Measurements from ENCODE around the gene IGF2BP2. TPM values are rescaled to one million over a fixed set of nuclear protein-coding genes. Genes with fewer than 3 reads are reported as not detected.
A peak's percentile ranks its signal among the peaks of the same experiment; 100 is the strongest.
"Not testable (repeated sequence)": the region's sequence is repeated elsewhere in the genome, so short reads cannot be mapped to it uniquely, and the experiment has no call there.

IGF2BP2 gene
- total RNA-seq, 4 donors from 2014 or later: 3.0 to 13.8 (median 6.8) TPM

GRCh38 chr3:185778821-185779220 is 46.0 kb downstream of the IGF2BP2 start:
- no peak overlapping the region for H3K4me3 ChIP-seq
- no peaks in the 10 kb centered on the region for H3K36me3 ChIP-seq
- H3K9me3 ChIP-seq: no peaks in the 10 kb centered on the region
- peaks cover 0 to 4% (median 0%) of the 10 kb centered on the region in 3 donors for H3K4me1 ChIP-seq
- no peak for TF ChIP-seq CTCF (IDR thresholded peaks at IDR 0.05)
- TF ChIP-seq POLR2A (IDR thresholded peaks at IDR 0.05): no peak
- intact Hi-C loops (cut with DNase I): no loop called here
- no peak overlapping the region for H3K27ac ChIP-seq
- H3K27me3 ChIP-seq: no peaks in the 10 kb centered on the region
- 100% methylated on average over 1 of the region's 1 CpG for WGBS, 2 donors
- no peak for DNase-seq

- peaks cover 0 to 7% (median 0%) of the 10 kb centered on the region in 3 donors for H3K4me1 ChIP-seq
- TF ChIP-seq POLR2A (IDR thresholded peaks at IDR 0.05) (no peak), CTCF (IDR thresholded peaks at IDR 0.05) (no peak)
- no peak overlapping the region for H3K27ac ChIP-seq
- H3K9me3 ChIP-seq: no peaks in the 10 kb centered on the region
- DNase-seq: no peak
- no peaks in the 10 kb centered on the region for H3K27me3 ChIP-seq
- intact Hi-C loops (cut with DNase I): no loop called here
- H3K36me3 ChIP-seq: no peaks in the 10 kb centered on the region
- H3K4me3 ChIP-seq: no peak overlapping the region
- 66 to 73% methylated on average over 4 of the region's 4 CpGs for WGBS, 2 donors
Measured at GRCh38 chr3:185778094-185778493, 46.7 kb downstream of the IGF2BP2 start.

DNA sequence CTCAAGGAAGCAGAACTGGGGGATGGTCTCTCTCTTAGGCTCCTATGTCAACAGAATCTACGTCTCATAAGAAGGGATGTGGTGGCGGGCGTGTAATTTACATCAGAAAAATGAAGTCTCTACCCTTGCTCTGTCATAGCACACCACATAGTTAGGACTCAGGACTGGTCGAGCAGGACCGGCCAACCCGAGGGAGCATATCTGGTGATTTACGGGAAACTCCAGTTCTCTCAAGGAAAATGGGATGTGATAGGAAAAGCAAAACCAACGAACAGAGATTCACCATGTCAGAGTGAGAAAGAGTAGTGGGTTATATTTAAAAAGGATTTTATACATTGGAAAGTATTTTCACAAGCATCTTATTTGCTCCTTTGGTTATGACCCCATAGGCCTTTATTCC is 54.7 kb downstream of the IGF2BP2 start:
- Histone ChIP-seq H3K4me1 (peaks cover 0 to 30% (median under 1%) of the 10 kb centered on the region in 3 donors), H3K36me3 (no peaks in the 10 kb centered on the region), H3K9me3 (no peaks in the 10 kb centered on the region), H3K27me3 (peaks cover 0 to 4% (median 0%) of the 10 kb centered on the region in 4 donors), H3K27ac (no peak overlapping the region), H3K4me3 (no peak overlapping the region)
- TF ChIP-seq POLR2A (IDR thresholded peaks at IDR 0.05) (no peak), CTCF (IDR thresholded peaks at IDR 0.05) (no peak)
- intact Hi-C loops (cut with DNase I): no loop called here
- DNase-seq: no peak
- WGBS, 2 donors: 75 to 78% methylated on average over 5 to 8 of the region's 8 CpGs

DNA sequence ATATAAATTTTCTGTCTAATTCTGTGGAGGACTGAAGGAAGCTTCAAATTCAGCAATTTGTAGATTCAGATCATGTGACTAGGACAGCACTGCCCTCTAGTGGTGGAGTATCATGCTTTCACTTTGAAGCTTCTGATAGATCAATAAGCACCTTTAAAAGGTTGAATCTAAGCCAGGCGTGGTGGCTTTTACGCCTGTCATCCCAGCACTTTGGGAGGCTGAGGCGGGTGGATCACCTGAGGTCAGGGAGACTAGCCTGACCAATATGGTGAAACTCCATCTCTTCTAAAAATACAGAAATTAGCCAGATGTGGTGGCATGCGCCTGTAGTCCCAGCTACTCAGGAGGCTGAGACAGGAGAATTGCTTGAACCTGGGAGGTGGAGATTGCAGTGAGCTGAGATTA is 56.3 kb downstream of the IGF2BP2 start:
- H3K4me1 ChIP-seq: peaks cover 0 to 36% (median 3%) of the 10 kb centered on the region in 3 donors
- peak; percentile 49 to 84 (median 76) for TF ChIP-seq CTCF (IDR thresholded peaks at IDR 0.05)
- not testable (repeated sequence) for H3K9me3 ChIP-seq, DNase-seq, H3K4me3 ChIP-seq, H3K36me3 ChIP-seq, H3K27ac ChIP-seq, H3K27me3 ChIP-seq
- intact Hi-C loops (cut with DNase I): loop anchor here (10.0 kb wide), 1 partner anchor 104 kb away; no protein-coding TSS in a partner anchor
- WGBS, 2 donors: 52 to 65% methylated on average over 4 of the region's 4 CpGs

DNA sequence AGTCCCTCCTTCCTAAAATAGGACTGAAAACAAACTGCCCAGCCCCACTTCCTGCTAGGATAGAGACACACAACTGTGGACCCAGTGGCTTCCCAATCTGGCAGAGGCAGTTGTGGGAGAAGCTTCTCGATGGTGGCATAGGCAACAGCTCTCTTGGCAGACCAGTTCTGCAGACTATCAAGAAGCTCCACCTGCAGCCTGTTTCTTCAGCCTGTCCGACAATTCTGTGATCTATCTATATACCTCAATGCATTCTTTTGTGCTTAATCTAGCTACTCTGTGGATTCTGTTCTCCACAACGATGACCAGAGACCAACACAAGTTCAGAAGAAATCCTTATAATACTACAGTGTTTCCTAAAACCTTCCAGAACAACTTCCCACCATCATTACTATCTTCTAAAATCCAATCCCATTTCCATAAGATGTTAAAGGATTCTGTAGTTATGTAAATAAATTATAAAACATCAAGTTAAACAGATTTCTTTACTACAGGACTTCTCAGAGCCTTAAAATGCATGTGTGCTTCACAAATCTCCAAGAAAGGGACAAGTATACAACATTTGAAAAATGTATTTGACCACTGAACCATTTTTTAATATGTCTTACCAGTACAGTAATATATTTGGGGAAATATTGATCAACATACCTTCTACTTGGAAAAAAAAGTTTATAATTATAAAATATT is 57.7 kb downstream of the IGF2BP2 start:
- TF ChIP-seq CTCF (IDR thresholded peaks at IDR 0.05) (no peak), POLR2A (IDR thresholded peaks at IDR 0.05) (no peak)
- H3K4me3 ChIP-seq: no peak overlapping the region
- peaks cover 0 to 4% (median 0%) of the 10 kb centered on the region in 4 donors for H3K27me3 ChIP-seq
- H3K36me3 ChIP-seq: no peaks in the 10 kb centered on the region
- no peaks in the 10 kb centered on the region for H3K9me3 ChIP-seq
- peaks cover 0 to 36% (median 3%) of the 10 kb centered on the region in 3 donors for H3K4me1 ChIP-seq
- H3K27ac ChIP-seq: no peak overlapping the region
- 18 to 44% methylated on average over 3 of the region's 3 CpGs for WGBS, 2 donors
- no peak for DNase-seq
- intact Hi-C loops (cut with DNase I): loop anchor here (10.0 kb wide), 1 partner anchor 102 kb away; no protein-coding TSS in a partner anchor

Data from esophagus squamous epithelium (tissue), 5 donors.